ENCODE data around the gene URGCP.

The URGCP gene

GRCh38 chr7:43876241-43876640 lies 30.2 kb downstream of the URGCP start:
- DNase-seq (ENCODE audit: low spot score) = no peak

GRCh38 chr7:43873300-43873699 lies 33.1 kb downstream of the URGCP start:
- DNase-seq (ENCODE audit: low spot score) = no peak

GRCh38 chr7:43872406-43873110 lies 33.8 kb downstream of the URGCP start:
- DNase-seq (ENCODE audit: low spot score) = no peak

DNA sequence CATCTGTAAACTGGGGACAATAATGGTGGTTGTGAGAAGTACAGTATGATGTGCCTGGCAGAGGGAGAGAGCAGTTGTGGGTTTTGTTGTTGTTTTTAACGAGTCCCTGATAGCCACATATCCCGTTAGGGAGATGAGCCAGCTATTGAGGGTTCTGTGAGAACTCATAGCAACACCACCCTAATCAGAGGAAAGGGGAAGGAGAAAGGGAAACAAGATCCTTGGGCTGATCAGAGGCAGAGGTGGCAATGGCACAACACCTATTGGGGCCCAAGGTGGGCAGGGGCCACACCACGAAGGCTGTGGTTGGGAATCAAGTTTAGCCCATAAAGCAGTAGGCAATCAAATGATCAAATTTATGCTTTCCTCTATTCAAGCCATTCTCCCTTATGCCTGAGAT lies 35.3 kb downstream of the URGCP start:
- DNase-seq (ENCODE audit: low spot score) = no peak

GRCh38 chr7:43870316-43870715 lies 36.1 kb downstream of the URGCP start:
- DNase-seq (ENCODE audit: low spot score) = no peak

- DNase-seq (ENCODE audit: low spot score) = no peak
Measured at GRCh38 chr7:43869867-43870240, 36.5 kb downstream of the URGCP start.

DNA sequence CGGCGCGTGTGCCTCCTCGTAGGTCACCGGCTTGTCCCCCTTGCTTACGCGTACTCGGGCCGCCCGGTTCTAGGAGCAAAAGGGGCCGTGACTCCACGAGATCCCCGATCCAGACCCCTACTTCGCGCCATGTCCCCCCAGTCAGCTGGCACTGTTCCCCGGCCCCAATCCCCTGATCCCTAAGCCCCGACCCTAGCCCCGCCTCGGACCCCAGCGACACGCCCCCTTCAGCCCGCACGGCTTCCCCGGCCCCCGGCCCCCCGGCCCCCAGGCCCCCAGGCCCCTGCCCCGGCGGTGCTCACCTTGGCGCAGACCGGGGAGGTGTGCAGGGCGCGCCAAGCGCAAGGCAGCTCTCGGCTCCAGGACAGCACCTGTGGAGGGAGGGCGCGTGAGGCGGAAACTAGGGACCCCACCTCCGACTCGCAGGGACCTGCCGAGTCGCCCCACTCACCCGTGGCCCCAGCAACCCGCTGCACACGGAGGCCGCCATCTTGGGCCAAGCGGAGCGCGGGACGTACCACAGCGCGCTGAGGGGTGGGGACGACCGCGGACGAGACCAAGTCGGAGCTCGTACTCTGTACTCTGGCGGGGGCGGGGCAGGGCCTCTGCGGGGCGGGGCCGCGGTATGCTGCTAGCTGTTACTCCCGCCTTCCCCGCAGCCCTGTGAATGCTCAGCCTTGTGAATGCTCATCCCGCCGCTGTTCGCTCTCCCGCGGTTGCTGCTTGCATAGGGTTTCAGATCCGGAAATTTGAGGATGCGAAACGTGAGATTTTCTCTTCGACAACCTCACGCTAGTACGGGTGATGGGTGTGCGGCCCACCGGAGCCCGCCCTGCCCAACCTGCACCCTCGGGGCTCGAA lies 37.2 kb downstream of the URGCP start, which contains the start of gene MRPS24:
Gene MRPS24, minus strand, starts transcription at position 512 of the 861 bp plus-strand sequence. Its CDS starts 22 bp downstream, at position 490.
- peak; percentile 94 for DNase-seq (ENCODE audit: low spot score)

- no peak for DNase-seq (ENCODE audit: low spot score)
Measured at GRCh38 chr7:43868681-43869005, 37.8 kb downstream of the URGCP start.

DNA sequence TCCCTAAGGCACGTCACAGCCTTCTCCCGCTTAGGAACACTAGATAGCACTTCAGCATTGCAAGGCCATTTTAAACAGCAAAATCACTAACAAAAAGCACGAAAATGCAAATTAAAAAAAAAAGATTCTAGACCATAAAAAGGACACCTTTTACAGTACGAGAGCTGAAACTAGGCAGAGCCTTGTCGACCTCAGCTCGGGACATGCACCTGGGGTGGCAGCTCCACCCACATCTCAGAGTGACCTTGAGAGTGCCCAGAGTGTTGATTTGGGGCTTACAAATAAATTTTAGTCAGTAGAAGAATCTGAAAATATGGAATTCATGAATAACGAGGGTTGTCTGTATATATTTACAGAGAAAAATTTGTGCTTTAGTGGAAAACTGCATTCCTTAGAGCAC lies 38.2 kb downstream of the URGCP start:
- no peak for DNase-seq (ENCODE audit: low spot score)

DNA sequence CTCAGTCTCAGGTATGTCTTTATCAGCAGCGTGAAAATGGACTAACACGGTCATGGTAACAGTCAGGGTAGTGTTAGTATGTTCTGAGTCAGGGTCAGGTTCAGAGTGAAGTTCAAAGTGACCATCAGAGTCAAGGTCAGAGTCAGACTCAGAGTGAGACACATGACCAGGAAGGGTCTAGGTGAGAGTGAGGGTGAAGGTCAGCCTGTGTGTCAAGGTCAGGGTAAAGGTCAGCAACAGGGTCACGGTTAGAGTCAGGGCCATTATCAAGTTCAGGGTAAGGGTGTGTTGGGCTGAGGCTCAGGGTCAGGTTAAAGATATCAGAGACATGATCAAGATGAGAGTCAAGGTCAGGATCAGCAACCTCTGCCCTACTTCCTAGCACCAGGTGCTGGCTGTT lies 41.1 kb downstream of the URGCP start:
- DNase-seq (ENCODE audit: low spot score) = no peak

DNA sequence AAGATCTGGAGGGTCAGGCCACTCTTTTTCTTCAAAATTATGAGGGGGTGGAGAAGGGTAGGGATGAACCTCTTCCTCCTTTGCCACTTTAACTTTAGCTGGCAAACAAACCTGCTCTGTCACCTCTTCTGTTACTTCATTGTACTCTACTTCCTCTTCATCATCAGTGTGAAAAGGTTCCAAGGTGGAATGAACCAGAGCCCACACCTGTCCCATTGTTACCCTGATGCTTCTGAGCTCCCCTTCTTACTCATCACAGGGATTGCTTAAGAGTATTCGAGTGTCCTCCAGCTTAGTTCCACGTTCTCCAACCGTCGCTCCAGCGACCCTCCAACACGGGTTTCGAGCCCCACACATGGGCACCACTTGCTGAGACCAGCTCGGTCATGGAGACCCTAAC lies 42.3 kb downstream of the URGCP start:
- DNase-seq (ENCODE audit: low spot score) = no peak

DNA sequence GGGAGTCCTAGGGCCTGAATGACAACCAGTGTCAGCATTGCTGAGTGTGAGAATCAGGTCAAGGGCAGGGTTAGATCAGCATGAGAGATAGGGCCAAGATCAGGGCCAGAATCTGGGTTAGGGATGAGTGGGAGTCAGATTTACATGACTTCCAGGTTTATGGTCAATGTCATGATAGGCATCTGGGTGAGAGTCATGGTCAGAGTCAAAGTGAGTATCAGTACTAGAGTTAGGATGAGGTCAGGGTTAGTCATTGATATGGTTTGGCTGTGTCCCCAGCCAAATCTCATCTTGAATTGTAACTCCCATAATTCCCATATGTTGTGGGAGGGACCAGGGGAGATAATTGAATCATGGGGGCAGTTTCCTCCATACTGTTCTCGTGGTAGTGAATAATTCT lies 49.4 kb downstream of the URGCP start:
- no peak for DNase-seq (ENCODE audit: low spot score)

- DNase-seq (ENCODE audit: low spot score) = no peak
Measured at GRCh38 chr7:43856316-43856715, 50.1 kb downstream of the URGCP start.

DNA sequence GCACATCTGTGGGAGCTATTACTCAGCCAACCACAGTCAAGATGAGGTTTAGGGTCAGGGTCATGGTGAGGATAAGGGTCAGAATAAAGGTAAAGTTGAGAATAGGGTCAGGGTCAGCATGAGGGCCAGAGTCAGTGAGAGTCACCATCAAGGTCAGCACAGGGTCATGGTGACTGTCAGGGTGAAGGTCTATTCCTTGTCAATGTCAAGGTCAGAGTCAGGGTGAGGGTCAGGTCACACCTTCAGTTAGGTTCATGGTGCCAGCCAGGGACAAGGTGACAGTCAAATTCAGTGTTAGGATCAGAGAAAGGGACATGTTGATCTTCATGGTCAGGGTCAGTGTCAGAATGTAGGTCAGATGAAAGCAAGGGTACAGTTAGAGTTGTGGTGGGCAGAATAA lies 51.2 kb downstream of the URGCP start:
- DNase-seq (ENCODE audit: low spot score) = no peak

GRCh38 chr7:43851805-43852204 lies 54.6 kb downstream of the URGCP start:
- DNase-seq (ENCODE audit: low spot score) = no peak

- DNase-seq (ENCODE audit: low spot score) = no peak
Measured at GRCh38 chr7:43850348-43851116, 55.9 kb downstream of the URGCP start.

DNA sequence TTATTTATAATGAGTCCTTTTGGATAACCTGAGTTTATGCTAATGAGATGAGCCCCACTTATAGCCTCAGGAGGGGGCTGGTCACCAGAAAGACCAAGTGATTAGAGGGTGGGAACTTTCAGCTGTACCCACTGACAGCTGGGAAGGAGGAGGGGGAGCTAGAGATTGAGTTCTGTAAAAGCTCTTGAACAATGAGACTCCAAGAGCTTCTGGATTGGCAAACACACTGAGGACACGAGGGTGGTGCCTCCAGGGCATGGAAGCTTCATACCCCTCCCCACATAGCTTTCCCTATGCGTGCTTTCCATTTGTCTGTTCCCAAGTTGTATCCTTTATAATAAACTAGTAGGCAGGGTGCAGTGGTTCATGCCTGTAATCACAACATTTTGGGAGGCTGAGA lies 57.3 kb downstream of the URGCP start:
- no peak for DNase-seq (ENCODE audit: low spot score)

GRCh38 chr7:43847496-43847895 lies 58.9 kb downstream of the URGCP start:
- no peak for DNase-seq (ENCODE audit: low spot score)

DNA sequence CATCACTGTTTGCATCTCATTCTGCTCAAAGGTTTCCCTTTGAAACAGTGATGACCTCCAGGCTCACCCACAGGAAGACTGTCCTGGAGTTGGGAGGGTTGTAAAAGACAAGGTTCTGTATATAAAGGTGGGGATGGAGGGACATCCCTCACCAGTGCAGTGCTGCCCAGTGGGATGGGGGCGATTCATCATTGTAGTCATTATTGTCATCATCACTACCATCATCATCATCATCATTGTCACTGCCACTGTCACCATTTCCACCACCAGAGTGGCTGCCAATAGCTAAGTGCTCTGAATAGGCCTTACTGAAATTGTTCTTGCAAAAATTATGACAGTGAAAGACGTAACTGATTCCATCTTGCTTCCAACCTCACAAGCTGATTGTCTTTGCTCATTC lies 61.7 kb downstream of the URGCP start:
- no peak for DNase-seq (ENCODE audit: low spot score)

- no peak for DNase-seq (ENCODE audit: low spot score)
Measured at GRCh38 chr7:43844257-43844656, 62.1 kb downstream of the URGCP start.

GRCh38 chr7:43843296-43843695 lies 63.1 kb downstream of the URGCP start:
- DNase-seq (ENCODE audit: low spot score) = no peak

GRCh38 chr7:43838201-43838658 lies 68.2 kb downstream of the URGCP start:
- DNase-seq (ENCODE audit: low spot score) = no peak

All from activated CD4-positive, alpha-beta T cell treated with anti-CD3 and anti-CD28 coated beads, Interleukin-2, Interleukin-4, amounts not matched to agents 100 ng/mL and 50 ng/mL, durations not matched to agents 16 hours and 8 hours (primary cell).